Measurements from ENCODE around the gene KIF22.

KIF22 gene

DNA sequence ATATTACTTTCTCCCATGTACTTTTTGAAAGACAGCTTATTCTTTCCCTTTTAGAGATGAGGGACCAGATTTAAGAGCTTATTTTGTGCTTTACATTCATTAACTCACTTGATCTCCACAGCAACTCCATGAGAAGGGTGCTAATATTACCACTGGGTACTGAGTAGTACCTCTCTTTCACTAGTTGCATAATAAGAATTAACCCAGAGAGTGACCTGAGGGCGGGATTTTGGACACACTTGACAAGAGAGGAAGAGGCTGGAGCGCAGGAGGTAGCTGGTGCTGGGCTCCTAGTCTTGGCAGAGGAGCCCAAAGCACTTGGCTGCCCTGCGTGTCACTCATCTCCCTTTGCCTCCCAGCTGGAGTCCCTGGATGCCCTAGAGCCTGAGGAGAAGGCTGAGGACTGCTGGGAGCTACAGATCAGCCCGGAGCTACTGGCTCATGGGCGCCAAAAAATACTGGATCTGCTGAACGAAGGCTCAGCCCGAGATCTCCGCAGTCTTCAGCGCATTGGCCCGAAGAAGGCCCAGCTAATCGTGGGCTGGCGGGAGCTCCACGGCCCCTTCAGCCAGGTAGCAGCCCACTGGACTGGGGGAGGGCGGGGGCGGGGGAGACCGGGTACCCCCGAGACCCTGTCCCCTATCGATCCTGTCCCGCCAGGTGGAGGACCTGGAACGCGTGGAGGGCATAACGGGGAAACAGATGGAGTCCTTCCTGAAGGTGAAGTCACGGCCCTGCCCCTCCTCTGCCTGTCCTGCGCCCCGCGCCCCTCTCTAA is 14.1 kb downstream of the KIF22 start:
- no peak for DNase-seq

GRCh38 chr16:29805232-29806098 is 14.9 kb downstream of the KIF22 start:
- DNase-seq, result peak; percentile 96 to 98

DNA sequence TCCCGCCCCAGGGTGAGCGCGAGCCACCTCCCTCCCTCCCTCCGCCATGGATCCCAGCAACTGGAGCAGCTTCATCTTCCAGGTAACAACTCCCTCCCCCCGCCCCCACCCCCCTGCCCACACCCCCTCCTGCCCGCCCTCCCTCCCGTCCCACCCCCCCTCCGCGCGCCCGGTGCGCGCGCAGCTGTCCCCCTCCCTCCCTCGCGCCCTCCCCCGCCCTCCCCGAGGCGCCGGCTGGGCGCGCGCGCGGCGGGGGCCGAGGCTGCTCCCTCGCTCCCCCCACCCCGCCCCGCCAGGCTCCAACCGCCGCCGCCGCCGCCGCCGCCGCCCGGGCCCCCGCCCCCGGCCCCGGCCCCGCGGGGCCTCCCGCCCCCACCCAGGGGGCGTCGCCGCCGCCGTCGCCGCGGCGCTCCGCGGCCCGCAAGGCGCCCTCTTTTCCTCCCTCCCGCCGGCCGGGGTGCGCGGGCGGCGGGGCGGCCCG is 15.6 kb downstream of the KIF22 start, which contains the start of gene MAZ:
Gene MAZ (plus strand): TSS at position 431 of the 481 bp plus-strand sequence. CDS start 173 bp downstream, outside the sequence.
- DNase-seq, result peak in 1 of 2 donors; percentile 82

- peak; percentile 55 to 58 for DNase-seq
These were observed 16.3 kb downstream of the KIF22 start for GRCh38 chr16:29806641-29807425.

DNA sequence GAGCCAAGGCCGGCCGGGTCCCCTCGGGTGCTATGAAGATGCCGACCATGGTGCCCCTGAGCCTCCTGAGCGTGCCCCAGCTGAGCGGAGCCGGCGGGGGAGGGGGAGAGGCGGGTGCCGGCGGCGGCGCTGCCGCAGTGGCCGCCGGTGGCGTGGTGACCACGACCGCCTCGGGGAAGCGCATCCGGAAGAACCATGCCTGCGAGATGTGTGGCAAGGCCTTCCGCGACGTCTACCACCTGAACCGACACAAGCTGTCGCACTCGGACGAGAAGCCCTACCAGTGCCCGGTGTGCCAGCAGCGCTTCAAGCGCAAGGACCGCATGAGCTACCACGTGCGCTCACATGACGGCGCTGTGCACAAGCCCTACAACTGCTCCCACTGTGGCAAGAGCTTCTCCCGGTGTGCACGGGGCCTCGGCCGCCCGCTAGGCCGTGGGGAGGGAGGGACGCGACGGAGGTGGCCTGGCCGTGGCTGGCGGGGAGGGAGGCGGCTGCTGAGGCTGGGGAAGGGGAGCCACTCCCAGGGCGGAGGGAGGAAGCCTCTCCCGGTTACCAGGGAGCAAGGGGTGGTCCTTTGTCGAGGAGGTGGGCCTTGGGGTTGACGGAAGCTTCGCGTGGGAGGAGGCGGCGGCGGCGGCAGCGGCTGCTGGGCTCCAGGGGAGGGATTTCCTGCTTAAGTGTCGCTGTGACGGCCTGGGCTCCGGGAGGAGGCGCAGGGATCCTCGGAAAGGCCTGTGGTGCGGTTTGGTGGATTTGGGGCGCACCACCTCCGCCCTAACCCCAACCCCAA is 17.1 kb downstream of the KIF22 start:
- DNase-seq, result peak; percentile 86 to 89

DNA sequence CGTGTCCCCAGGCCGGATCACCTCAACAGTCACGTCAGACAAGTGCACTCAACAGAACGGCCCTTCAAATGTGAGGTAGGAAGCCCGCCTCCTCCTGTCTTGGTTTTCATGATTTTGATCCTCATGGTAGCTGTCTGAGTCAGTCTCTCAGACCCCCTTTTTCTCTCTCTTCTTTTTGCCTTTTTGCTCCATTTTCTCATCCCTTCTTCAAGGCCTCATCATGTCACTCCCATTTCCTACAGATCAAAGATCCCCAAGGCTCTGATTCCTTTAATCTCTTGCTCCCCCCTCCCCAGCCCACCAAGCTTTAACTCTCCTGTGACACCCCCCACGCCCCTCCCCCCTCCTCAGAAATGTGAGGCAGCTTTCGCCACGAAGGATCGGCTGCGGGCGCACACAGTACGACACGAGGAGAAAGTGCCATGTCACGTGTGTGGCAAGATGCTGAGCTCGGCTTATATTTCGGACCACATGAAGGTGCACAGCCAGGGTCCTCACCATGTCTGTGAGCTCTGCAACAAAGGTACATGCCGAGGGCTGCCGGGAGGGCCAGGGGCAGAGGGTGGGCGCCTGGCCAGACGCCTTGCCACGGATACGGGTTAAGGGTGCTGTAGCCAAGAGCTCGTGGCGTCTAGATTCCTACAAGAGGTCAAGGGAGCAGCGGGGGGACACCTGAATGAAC is 17.8 kb downstream of the KIF22 start:
- no peak for DNase-seq

- DNase-seq, result no peak
These were observed 18.6 kb downstream of the KIF22 start for GRCh38 chr16:29809031-29809747.

DNA sequence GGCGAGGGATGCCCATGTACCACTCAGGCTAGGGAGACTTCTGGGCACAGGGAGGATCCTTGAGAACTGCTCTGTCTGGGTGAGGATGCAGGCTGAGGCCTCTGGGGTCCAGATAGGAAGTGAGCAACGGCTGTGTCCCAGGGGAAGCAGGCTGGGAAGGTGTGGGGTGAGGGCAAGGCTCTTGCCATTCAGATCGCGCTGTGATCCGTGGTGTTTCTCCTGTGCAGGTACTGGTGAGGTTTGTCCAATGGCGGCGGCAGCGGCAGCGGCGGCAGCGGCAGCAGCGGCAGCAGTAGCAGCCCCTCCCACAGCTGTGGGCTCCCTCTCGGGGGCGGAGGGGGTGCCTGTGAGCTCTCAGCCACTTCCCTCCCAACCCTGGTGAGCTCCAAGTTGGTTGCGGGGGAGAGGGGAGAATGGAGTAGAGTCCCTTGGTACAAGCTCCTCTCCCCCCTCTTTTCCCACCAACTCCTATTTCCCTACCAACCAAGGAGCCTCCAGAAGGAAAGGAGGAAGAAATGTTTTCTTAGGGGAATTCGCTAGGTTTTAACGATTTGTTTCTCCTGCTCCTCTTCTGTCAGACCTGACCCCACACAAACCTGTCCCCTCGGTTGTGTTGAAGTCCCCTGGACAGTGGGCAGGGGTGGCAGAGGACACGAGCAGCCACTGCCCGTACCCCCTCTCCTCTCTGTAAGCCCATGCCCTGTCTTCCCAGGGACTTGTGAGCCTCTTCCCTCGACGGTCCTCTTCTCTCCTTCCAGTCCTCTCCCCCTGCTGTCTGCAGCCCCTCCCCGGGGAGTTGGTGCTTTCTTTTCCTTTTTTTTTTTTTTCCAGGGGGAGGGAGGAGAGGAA is 19.5 kb downstream of the KIF22 start:
- peak in 1 of 2 donors; percentile 57 for DNase-seq

DNA sequence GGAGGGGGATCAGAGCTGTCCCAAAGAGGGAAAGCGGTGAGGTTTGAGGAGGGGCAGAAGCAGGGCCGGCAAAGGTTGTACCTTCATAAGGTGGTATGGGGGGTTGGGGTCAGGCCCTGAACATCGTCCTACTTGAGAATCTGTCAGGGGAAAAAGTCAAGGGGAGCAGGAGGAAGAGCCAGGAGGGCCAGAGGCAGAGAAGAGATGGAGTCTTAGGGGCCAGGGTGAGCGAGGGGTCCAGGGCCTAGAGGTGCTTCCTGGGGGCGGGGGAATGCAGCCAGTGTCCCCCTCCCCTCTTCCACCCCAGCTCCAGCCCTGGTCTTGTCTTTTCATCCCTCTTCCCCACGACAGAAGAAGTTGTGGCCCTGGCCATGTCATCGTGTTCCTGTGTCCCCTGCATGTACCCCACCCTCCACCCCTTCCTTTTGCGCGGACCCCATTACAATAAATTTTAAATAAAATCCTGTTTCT is 20.2 kb downstream of the KIF22 start:
- no peak for DNase-seq

- DNase-seq, result peak in 1 of 2 donors; percentile 68
These were observed 20.8 kb downstream of the KIF22 start for GRCh38 chr16:29811170-29811895.

- DNase-seq, result peak in 1 of 2 donors; percentile 46
These were observed 21.5 kb downstream of the KIF22 start, which contains the start of gene PRRT2 for GRCh38 chr16:29811896-29812665. PRRT2 (plus strand) TSS chr16:29812193; CDS start chr16:29813055, 862 bp downstream.

DNA sequence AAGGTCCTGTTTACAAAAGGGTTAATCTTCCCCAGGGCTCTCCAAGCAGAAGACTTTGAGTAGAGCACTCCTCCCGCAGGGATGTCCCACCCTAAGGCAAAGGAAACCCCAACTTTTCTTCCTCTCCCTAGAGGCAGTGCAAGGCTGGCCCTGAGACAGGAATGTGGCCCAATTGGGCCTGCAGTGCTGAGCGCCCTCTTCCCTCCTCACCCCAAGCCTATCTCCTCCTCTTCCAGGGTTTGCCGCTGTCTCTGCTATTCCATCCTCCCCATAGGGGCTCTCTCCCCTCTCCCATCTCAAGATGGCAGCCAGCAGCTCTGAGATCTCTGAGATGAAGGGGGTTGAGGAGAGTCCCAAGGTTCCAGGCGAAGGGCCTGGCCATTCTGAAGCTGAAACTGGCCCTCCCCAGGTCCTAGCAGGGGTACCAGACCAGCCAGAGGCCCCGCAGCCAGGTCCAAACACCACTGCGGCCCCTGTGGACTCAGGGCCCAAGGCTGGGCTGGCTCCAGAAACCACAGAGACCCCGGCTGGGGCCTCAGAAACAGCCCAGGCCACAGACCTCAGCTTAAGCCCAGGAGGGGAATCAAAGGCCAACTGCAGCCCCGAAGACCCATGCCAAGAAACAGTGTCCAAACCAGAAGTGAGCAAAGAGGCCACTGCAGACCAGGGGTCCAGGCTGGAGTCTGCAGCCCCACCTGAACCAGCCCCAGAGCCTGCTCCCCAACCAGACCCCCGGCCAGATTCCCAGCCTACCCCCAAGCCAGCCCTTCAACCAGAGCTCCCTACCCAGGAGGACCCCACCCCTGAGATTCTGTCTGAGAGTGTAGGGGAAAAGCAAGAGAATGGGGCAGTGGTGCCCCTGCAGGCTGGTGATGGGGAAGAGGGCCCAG is 22.4 kb downstream of the KIF22 start:
- DNase-seq, result no peak

GRCh38 chr16:29813644-29814562 is 23.4 kb downstream of the KIF22 start:
- no peak for DNase-seq

DNA sequence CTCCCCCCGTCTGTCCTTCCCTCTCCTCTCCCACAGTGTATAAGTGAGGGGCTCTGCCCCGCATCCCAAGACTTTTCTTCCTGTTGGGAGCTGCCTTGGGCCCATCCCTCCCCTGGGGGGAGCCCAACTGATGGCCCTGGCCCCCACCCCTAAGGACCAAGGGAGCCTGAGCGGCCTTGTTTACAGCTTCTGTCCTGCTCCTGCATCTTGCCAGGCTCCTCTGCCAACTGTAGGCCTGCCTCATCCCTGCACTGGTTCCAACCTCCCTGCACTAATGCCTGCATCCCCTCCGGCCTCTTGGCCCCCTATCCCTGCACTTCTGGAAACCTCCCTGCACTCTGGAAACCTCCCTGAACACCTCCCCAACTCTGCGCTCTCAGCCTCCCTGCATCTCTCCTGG is 24.0 kb downstream of the KIF22 start:
- no peak for DNase-seq

DNA sequence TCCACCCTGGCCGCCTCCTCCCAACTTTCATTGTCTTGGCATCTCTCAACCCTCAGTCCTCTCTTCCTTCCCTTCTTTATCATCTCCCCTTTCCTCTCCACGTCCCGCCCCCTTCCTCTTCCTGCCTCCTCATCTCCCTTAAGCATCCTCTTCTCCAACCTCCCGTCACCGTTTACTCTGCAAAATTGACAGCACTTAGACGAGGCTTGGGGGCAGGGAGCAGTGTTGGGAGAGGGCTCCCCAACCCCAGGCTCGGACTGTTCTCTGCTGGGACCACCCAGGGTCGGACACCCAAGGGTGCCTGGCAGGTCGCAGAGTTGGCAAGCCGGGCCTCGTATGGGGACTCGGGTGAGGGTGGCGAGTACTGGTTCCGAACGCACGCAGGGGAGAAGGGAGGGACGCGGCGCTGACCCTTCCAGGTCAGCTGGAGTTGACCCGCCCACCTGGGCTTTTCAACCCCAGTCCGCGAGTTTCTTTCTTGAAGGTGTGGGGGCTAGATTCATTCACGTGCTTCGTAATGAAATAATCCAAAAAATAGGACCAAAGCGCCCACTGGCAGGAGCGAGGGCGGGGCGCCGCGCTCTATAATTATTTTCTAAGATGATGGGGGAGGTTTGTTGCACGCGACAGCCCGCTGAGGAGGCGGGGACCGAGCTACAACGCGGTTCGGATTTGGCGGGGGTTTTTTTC is 24.6 kb downstream of the KIF22 start:
- DNase-seq, result peak in 1 of 2 donors; percentile 52
